Hematopoietic multipotent progenitor cell treated with erythropoietin and hydrocortisone succinate and interleukin-3 and kit ligand, for 4 days (in vitro differentiated cells): ENCODE measurements around the gene STX1B.
"Not testable (repeated sequence)": the region's sequence is repeated elsewhere in the genome, so short reads cannot be mapped to it uniquely, and the experiment has no call there.

Experiments
- DNase-seq: peaks from one replicate; pipeline ENCODE4 v3.0.0-alpha.2; 2015

The STX1B gene

DNA sequence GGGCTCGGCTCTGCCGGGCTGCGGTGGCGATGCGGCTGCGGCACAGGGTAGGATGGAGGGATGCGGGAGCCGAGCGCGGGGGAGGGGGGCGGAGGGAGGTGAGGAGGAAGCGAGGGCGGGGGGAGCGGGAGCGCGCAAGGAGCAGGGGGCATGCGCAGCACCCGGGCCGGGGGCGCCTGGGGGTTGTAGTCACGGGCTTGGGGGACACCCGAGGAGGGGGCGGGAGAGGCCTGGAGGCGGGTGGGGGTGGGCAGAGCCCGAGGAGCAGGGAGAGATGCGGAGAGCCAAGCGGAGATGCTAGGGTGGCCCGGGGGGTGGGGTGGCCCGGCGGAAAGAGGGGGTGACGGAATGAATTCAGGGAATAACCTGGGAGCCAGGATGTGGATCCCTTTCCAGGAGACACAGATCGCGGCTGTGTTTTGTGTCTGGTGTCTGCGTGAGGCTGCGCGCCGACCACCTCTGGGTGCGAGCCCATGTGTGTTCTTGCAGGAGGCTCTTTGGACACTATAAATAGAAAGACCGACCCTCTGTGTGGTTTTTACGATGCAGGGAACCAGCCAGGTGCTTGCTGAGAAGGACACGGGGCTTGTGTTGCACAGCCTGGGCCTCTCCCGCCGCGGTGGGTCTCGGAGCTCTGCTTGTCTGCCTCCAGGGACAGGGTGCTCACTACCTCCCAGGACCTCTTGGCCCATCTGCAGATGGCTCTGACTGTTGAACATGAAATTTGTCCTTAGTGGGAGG is at the start of gene STX1B:
TSS of gene STX1B (minus strand) at position 54 of the 741 bp plus-strand sequence. CDS start 242 bp downstream, outside the sequence.
- DNase-seq: peak; percentile 37

DNA sequence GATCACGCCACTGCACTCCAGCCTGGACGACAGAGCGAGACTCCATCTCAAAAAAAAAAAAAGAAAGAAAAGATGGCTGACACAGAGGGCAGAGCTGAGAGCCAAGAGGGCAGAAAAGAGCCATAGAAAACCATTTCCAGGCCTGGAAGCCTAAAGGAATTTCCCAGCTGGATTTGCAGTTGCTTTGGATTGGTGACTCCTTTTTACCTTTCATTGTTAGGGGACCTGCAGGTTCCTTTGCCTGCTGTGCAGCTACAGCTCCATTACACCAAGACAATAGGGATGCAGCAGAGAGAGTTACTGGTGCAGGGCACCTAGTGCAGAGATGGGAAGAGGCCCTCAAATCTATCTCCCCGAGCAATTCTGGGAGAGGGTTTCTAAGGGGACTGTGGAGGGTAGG is 45.2 kb upstream of the STX1B start:
- DNase-seq: no peak

DNA sequence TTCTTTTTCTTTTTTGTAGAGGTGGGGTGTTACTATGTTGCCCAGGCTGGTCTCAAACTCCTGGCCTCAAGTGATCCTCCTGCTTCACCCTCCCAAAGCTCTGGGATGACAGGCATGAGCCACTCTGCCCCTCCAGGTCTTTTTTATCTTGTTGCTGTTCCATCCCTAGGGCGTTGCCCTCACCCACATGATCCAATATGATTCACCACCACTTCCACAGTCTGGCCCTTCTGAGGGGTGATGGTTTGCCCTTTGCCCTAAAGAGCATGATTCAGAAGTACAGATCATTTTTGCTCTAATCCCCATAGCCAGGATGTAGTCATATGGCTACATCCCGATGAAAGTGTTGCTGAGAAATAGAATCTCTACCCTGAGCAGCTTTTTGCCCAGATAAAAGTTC is 41.7 kb upstream of the STX1B start:
- peak; percentile 57 for DNase-seq

DNA sequence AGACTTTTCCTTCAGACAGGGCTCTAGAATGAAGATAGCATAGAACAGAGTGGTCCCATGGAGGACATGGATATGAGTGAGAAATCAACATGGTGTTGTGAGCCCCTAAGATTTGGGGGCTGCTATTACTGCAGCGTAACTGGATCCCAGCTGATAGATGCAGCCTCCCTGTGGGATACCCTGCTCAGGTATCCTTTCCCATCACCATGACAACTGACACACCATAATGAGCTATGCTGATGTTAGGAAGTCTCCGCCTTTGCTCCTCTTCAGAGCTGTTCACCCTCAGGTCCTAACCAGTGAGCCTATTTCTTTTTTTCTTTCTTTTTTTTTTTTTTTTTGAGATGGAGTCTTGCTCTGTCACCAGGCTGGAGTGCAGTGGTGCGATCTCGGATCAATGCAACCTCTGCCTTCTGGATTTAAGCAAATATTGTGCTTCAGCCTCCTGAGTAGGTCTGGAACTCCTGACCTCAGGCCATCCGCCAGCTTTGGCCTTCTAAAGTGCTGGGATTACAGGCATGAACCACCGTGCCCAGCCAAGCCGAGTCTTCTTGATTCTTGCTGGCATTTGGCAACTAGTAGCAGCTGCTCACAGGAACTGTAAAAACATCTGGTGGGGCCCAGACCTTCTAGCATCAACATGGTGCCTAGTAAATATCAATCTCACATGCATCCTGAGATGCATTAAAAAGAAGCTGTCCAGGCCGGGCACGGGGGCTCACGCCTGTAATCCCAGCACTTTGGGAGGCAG is 40.0 kb upstream of the STX1B start:
- DNase-seq: no peak

DNA sequence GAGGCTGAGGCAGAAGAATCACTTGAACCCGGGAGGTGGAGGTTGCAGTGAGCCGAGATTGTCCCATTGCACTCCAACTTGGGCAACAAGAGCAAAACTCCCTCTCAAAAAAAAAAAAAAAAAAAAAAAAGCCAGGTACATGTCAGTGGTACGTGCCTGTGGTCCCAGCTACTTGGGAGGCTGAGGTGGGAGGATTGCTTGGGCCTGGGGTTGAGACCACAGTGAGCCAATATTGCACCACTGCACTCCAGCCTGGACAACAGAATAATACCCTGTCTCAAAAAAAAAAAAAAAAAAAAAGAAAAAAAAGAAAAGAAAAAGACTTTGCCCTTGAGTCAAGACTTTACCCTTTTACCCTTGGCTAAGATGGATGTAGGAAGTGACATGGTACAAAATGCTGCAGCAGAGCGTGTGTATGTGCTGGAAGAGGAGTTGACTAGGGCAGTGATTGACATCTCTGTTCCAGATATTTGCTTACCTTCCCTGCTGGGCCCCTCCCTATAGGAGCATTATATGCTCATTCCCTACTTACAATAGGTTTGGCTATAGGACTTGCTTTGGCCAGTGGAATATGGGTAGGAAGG is 33.6 kb upstream of the STX1B start:
- no peak for DNase-seq

DNA sequence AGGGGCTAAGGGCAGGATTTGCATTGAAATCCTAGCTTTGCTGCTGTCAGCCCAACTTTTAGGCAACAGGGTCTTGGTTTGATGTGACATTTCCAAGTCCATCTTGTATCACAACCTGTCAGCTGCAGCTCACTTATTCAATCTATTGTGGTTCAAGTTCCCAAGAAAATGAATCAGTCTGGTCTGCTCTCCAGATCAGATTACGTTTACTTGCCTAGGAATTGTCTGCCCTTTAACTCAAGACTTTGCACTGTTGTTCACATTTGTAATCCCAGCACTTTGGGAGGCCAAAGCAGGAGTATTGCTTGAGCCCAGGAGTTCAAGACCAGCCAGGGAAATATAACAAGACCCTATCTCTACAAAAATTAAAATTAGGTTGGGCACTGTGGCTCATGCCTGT is 32.9 kb upstream of the STX1B start:
- no peak for DNase-seq

DNA sequence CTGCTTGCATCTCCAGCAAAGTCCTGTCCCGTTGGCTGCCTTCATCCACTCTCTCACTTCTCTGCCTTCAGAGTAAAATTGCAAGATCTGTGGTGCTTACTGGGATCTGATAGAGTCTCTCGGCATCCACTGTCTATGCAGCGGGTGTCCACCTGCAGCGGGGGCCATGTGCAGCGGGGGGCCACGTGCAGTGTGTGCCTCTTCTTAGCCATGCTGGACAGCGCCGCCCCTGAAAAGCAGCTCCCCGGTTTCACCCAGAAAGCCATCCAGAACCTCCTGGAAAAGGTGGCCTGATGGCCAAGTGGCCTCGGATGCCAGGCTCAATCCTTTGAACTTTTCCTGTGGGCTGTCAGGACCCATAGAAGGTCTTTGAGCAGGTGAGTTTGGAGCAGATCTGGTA is 32.4 kb upstream of the STX1B start:
- no peak for DNase-seq

DNA sequence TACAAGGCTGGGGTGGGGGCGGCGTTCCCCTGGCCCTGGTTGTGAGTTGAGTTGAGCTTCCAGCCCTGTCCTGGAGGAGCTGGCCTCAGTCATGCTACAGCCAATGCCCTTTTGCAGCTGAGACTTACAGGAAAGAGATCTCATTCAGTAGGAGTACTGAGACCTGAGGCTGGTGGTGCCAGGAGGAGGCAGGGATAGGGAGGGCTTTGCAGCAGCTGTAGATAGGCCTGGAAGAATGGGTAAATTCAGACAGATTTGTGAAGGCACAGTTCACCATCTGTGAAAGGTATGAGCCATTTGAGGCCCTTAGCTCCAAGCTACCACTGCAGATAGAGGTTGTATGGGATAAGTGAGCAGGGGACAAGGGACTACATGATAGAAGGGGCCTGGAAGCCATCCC is 28.6 kb upstream of the STX1B start:
- DNase-seq: no peak

DNA sequence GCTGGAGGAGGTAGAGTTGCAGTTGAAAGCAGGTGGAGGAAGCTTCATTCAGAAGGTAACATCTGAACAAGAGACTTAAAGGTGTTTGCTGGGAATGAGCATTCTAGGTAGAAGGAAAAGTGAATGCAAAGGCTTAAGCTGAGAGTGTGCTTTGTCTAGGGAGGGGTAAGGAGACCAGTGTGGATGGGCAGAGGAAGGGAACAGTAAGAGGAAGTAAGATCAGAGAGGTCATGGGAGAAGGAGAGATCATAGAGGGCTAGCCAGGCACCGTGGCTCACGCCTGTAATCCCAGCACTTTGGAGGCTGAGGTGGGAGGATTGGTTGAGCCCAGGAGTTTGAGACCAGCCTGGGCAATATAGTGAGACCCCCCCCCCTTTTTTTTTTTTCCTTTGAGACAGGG is 26.3 kb upstream of the STX1B start:
- peak; percentile 48 for DNase-seq

DNA sequence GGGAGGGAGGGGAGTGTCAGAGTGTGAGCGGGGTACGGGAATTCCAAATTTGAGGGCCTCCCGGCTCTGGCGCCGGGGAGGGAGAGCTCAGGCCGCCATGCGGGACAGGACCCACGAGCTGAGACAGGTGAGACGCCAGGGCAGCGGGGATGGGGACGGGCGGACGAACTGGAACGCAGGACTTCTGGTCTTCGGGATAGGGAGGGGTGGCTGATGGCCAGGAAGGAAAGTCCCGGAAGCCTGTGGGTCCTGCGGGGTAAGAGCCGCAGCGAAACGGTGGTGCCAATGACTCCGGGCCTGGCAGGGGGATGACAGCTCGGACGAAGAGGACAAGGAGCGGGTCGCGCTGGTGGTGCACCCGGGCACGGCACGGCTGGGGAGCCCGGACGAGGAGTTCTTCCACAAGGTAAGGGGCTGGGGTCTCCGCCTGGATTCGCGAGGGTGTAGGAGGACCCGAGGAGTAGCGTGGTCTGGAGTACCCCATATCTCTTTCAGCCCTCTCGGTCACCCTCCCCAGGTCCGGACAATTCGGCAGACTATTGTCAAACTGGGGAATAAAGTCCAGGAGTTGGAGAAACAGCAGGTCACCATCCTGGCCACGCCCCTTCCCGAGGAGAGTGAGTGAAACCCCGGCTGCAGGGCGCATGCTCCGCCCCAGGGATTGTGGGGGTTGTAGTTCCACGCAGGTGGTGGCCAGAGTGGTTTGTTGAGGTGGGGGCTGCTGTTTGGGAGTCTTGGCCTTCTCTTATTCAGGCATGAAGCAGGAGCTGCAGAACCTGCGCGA is 23.5 kb upstream of the STX1B start:
- peak; percentile 95 for DNase-seq

DNA sequence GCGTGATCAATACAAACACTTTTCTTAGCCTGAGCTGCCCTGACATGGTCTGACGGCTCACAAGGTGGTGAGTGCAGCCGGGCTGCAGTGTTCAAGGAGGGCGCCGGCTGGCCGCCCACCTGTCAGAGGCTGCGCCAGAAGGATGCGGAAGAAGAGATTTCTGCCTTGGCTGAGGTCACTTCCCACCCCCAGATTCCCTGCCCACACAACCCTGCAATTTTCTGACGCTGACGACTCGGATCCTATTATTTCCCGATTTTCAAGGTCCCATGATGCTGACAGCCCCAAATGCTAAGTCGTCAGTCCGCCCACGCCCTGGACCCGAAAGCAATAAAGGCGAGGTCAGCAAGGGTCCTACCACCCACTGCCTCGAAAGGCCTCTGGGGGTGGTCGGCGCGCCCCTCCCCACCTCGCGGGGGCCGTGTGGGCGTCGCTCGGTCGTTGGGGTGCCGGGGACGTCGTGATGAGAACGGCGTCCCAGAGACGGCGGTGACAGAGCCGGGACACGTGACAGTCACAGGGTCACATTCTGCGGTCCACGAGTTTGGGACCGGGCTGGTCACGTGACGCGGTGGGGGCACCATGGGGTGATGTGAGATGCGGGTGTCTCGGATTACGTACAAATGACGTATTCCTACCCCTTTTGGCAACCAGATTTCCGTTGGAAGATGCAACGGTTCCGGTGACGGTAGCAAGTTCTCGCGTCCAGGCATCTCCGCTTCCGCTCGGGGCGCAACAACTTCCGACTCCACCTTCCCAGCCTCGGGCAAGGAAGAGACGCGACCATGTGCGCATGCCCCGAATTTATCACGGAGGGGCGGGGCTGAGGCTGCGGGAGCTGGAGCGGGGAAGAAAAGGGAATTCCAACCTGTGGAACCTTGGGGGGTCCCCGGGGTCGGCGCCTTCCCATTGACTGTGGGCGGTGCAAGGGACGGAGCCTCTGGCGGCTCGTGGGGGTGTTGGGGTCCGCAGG is 22.6 kb upstream of the STX1B start, which contains the start of gene STX4:
TSS of gene STX4 (plus strand) at position 823 of the 973 bp plus-strand sequence. CDS start 248 bp downstream, outside the sequence.
- DNase-seq: peak; percentile 99

DNA sequence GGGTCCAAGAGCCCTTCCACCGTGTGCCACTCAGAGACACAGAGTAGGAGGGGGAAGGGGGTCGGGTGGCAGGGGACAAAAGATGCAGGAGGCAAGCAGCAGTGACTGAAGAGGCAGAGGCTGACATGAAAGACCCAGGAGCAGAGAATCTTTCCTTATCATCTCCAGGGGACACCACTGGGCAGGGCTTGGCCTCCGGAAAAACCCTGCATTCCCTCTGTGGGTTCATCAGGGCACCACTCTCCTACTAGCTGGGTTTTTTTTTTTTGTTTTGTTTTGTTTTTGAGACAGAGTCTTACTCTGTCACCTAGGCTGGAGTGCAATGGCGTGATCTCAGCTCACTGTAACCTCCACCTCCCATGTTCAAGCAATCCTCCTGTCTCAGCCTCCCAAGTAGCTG is 20.8 kb upstream of the STX1B start:
- DNase-seq: no peak

DNA sequence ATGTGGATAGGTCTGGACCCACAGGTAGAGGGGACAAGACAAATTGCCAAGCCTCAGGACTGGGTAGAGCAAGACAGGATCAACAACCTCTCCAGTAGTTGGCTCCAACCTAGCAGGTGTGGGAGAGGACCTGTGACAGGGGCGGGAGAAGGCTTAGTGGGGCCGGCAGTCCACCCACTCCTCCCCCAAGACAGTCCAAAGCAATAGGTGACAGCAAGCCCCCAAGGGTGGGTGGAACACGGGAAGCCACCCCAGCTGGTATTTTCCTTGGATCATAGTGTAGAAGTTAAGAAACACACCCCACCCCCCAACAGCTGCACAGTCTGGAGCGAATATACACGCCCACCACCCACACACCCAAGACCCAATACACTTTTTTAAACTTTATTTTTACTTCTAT is 18.8 kb upstream of the STX1B start:
- no peak for DNase-seq

DNA sequence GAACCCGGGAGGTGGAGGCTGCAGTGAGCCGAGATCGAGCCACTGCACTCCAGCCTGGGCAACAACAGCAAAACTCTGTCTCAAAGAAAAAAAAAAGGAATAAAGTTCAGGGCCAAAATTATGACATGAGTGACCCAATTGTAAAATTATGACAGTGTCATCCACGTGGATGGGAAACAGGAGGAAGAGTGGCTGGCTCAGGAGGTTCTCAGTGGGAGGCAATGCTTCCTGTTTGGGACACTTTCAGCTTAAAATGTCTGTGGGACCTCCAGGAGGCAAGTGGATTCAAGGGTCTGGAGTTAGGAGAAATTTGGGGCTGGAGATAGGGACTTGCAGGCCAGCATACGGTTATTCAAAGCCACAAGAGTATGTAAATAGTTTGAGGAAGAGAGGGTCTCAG is 14.9 kb upstream of the STX1B start:
- no peak for DNase-seq

DNA sequence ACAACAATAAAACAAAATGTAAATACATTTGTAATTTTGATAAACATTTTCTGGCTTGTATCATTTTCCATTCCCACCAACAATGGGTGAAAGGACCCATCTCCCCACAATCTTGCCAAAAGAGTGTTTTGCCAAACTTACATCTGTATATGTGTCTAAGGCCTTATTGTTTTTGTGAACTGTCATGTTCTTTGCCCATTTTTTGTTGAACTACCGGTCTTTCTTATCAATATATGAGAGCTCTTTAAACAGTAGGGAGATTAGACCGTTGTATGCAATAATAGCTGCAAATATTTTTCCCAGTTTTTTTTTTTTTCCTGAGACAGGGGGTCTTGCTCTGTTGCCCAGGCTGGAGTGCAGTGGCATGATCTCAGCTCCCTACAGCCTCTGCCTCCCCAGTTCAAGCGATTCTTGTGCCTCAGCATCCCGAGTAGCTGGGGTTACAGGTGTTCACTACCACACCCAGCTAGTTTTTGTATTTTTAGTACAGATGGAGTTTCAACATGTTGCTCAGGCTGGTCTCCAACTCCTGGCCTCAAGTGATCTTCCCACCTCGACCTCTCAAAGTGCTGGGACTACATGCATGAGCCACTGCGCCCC is 13.3 kb upstream of the STX1B start:
- DNase-seq: no peak

DNA sequence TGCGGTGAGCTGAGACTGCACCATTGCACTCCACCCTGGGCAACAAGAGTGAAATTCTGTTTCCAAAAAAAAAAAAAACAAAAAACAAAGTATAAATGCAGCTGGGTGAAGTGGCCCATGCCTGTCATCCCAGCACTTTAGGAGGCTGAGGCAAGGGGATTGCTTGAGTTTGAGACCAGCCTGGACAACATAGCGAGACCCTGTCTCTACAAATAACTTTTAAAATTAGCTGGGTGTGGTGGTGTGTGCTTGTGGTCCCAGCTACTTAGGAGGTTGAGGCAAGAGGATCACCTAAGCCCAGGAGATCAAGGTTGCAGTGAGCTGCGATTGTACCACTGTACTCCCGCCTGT is 12.8 kb upstream of the STX1B start:
- DNase-seq: no peak

DNA sequence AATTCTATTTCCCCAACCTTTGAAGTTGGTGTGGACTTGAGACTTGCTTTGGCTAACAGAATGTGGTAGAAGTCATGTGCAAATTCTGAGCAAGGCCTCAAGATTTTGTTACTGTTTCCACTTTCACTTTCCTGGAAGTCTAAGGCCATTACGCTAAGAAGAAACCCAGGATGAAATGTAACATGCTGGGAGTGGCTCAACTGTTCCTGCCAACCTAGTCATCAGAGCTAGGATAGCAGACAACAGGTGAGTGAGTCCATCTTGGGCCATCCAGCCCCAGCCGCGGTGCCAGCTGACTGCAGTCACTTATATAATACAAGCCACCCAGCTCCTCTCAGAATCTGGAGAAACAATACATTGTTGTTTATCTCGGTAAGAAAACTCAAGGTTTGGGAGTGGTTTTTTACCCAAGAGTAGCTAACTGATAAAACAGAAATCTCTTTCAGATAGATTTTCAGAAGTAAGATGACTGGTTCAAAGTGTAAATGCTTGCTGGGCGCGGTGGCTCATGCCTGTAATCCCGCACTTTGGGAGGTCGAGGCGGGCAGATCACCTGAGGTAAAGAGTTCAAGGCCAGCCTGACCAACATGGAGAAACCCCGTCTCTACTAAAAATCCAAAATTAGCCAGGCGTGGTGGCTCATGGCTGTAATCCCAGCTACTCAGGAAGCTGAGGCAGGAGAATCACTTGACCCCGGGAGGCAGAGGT is 12.3 kb upstream of the STX1B start:
- DNase-seq: no peak

DNA sequence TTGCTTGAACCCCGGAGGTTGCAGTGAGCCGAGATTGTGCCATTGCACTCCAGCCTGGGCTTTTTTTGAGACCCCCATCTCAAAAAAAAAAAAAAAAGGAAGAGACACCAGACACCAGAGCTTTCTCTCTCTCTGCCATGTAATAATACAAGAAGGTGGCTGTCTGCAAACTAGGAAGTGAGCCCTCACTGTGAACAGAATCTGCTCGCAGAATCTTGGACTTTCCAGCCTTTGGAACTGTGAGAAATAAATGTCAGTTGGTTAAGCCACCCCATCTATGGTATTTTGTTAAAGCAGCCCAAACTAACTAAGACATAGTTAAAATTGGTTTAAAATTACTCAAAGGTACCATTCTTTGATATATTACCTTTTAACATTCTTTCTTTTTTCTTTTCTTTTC is 10.1 kb upstream of the STX1B start:
- DNase-seq: no peak

DNA sequence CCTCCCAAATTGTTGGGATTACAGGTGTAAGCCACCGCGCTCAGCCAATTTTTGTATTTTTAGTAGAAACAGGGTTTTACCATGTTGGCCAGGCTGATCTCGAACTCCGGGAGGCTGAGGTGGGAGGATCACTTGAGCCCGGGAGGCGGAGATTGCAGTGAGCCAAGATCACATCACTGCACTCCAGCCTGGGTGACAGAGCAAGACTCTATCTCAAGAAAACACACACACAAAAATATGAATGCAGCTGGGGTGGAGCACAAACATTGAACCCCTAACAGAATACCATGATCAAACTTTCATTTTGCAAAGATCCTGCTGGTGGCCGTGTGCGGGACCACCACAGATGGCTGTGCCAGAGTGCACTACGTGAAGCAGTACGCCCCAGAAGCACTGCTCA is 7.3 kb upstream of the STX1B start:
- not testable (repeated sequence) for DNase-seq

DNA sequence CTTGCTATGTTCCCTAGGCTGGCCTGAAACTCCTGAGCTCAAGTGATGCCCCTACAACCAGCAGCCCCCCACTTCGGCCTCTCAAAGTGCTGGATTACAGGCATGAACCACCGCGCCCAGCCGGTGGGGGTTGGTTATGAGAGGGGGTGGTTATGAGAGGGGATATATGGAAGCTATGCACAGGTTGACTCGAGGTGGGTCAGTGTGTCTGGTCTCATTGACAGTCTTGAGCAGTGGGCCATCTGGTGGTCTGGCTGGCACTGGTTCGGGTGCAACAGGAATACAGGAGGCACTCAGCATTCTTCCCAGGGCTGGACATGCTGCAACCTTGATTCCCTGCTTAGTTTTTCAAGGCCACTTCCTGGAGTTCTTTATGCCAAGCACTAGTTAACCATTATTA is 5.6 kb upstream of the STX1B start:
- no peak for DNase-seq

DNA sequence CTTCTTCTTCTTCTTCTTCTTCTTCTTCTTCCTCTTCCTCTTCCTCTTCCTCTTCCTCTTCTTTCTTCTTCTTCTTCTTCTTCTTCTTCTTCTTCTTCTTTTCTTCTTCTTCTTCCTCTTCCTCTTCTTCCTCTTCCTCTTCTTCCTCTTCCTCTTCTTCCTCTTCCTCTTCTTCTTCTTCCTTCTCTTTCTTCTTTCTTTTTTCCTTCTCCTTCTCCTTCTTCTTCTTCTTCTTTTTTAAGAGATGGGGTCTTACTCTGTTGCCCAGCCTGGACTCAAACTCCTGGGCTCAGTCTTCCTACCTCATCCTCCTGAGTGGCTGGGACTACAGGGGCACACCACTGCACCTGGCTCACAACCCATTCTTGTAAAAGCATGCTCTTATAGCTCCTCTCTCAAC is 2.9 kb upstream of the STX1B start:
- not testable (repeated sequence) for DNase-seq
